CD14-positive monocyte (primary cell): ENCODE data around the gene TOM1L2. TPM values are rescaled to one million over a fixed set of nuclear protein-coding genes. Genes with fewer than 3 reads are reported as not detected.
A peak's percentile ranks its signal among the peaks of the same experiment; 100 is the strongest.

Source experiments
- DNase-seq, 3 donors: peaks; one replicate each; pipeline ENCODE4 v3.0.0-alpha.2; 2011 to 2022
- H2AFZ ChIP-seq: 2 replicates; pipeline ENCODE4 v1.6.0; 2012; ENCODE audit warnings: mild to moderate bottlenecking, low read depth, low read length, inconsistent platforms; ENCODE audit not compliant: insufficient read depth, poor library complexity, severe bottlenecking
- H3K27ac ChIP-seq, 2 donors: 1 replicate in 1 of 2; 2 replicates in 1 of 2; pipeline ENCODE4 v1.5.1; 2012 to 2013; ENCODE audit warnings: low read length in 2 of 2, control low read depth in 1 of 2, inconsistent platforms in 1 of 2, low read depth in 1 of 2, mild to moderate bottlenecking in 1 of 2
- H3K27me3 ChIP-seq, 2 donors: one replicate each; pipeline versions ENCODE4 v1.6.0 to v1.6.1; 2011 to 2013; ENCODE audit warnings: low read length in 2 of 2; ENCODE audit not compliant: control insufficient read depth in 2 of 2, insufficient read depth in 2 of 2
- H3K36me3 ChIP-seq, 2 donors: replicated peaks in 1 of 2; 1 replicate in 1 of 2; 2 replicates in 1 of 2; pipeline versions ENCODE4 v1.5.1 to v1.6.1; 2012 to 2013; ENCODE audit warnings: low read length in 2 of 2, control low read depth in 1 of 2, inconsistent platforms in 1 of 2, mild to moderate bottlenecking in 1 of 2; ENCODE audit not compliant: insufficient read depth in 2 of 2, control insufficient read depth in 1 of 2
- H3K4me1 ChIP-seq, 2 donors: 1 replicate in 1 of 2; 2 replicates in 1 of 2; pipeline versions ENCODE4 v1.5.1 to v1.6.1; 2012 to 2013; ENCODE audit warnings: low read length in 2 of 2, control low read depth in 1 of 2, inconsistent platforms in 1 of 2, mild to moderate bottlenecking in 1 of 2, moderate library complexity in 1 of 2; ENCODE audit not compliant: insufficient read depth in 2 of 2, control insufficient read depth in 1 of 2
- H3K4me2 ChIP-seq: replicated peaks from 2 replicates; pipeline ENCODE3; 2012; ENCODE audit warnings: low read length, moderate library complexity, mild to moderate bottlenecking; ENCODE audit not compliant: poor library complexity, severe bottlenecking; ENCODE audit errors: extremely low read depth
- H3K4me3 ChIP-seq, 3 experiments: fragments of 200-600 bp in 1 of 3; sonication (generic) in 1 of 3; replicated peaks in 1 of 3; 1 replicate in 2 of 3; 2 replicates in 1 of 3; pipeline ENCODE4 v1.5.1; 2011 to 2013; ENCODE audit warnings: low read length in 3 of 3, mild to moderate bottlenecking in 3 of 3, control low read depth in 2 of 3, low read depth in 2 of 3, inconsistent platforms in 1 of 3, moderate library complexity in 1 of 3
- H3K79me2 ChIP-seq: 2 replicates; pipeline ENCODE4 v1.6.0; 2012; ENCODE audit warnings: mild to moderate bottlenecking, control low read depth, inconsistent platforms, low read length, moderate library complexity; ENCODE audit not compliant: insufficient read depth
- H3K9ac ChIP-seq: 2 replicates; pipeline ENCODE4 v1.6.0; 2017; ENCODE audit warnings: low read length, mild to moderate bottlenecking; ENCODE audit not compliant: insufficient read depth, poor library complexity, severe bottlenecking
- H3K9me3 ChIP-seq, 2 donors: replicated peaks in 1 of 2; 1 replicate in 1 of 2; 2 replicates in 1 of 2; pipeline versions ENCODE4 v1.5.1 to v1.6.1; 2012 to 2013; ENCODE audit warnings: low read length in 2 of 2, control low read depth in 1 of 2; ENCODE audit not compliant: control insufficient read depth in 1 of 2, insufficient read depth in 1 of 2
- H4K20me1 ChIP-seq: 2 replicates; pipeline ENCODE4 v1.6.0; 2012; ENCODE audit warnings: mild to moderate bottlenecking, low read length, control low read depth, moderate library complexity; ENCODE audit not compliant: insufficient read depth
- H3K27ac Mint-ChIP-seq, 7 donors: one replicate each; pipeline ENCODE4 v1.8.0; 2020; ENCODE audit warnings: mild to moderate bottlenecking in 7 of 7, mixed read lengths in 7 of 7, moderate library complexity in 6 of 7, inconsistent platforms in 2 of 7
- H3K27me3 Mint-ChIP-seq, 3 donors: one replicate each; pipeline ENCODE4 v1.8.0; 2021 to 2022; ENCODE audit warnings: low read depth in 3 of 3, mild to moderate bottlenecking in 3 of 3, mixed read lengths in 3 of 3, moderate library complexity in 3 of 3, inconsistent platforms in 1 of 3
- H3K36me3 Mint-ChIP-seq, 2 donors: one replicate each; pipeline ENCODE4 v1.8.0; 2020; ENCODE audit warnings: mixed read lengths in 2 of 2, inconsistent platforms in 1 of 2, mild to moderate bottlenecking in 1 of 2
- H3K4me1 Mint-ChIP-seq: one replicate; pipeline ENCODE4 v1.8.0; 2020; ENCODE audit warnings: mild to moderate bottlenecking, mixed read lengths
- H3K4me3 Mint-ChIP-seq, 2 donors: one replicate each; pipeline ENCODE4 v1.8.0; 2020; ENCODE audit warnings: mild to moderate bottlenecking in 2 of 2, mixed read lengths in 2 of 2, moderate library complexity in 1 of 2
- H3K9me3 Mint-ChIP-seq, 7 donors: one replicate each; pipeline ENCODE4 v1.8.0; 2020 to 2022; ENCODE audit warnings: mixed read lengths in 7 of 7, mild to moderate bottlenecking in 6 of 7, moderate library complexity in 6 of 7, inconsistent platforms in 2 of 7
- CTCF ChIP-seq: fragments of 200-600 bp; IDR thresholded peaks from one replicate; pipeline ENCODE4 v1.8.0; 2022; ENCODE audit warnings: antibody characterized with exemption, mild to moderate bottlenecking
- WGBS: methylation state at CpG from one replicate; pipeline ENCODE4 v1.1.5; 2013; ENCODE audit warnings: missing lambda C conversion rate; ENCODE audit not compliant: insufficient coverage; 5-methylcytosine and 5-hydroxymethylcytosine counted together
- intact Hi-C, 2 donors: fragments of 100-400 bp; cut with micrococcal nuclease; formaldehyde crosslinking; loops; one replicate each; pipeline versions ENCODE4 v1.15.0 to v1.15.1; 2023
- polyA plus RNA-seq, 3 donors: library from polyadenylated mRNA; depleted of rRNA in 1 of 3; unstranded in 2 of 3; stranded (reverse) in 1 of 3; fragments of 300-500 nt in 2 of 3; fragments of >200 nt in 1 of 3; fragmentation: Illumina TruSeq in 2 of 3; gene quantifications; 1 replicate in 2 of 3; 2 replicates in 1 of 3; pipeline ENCODE4 v1.2.3, GENCODE V29; 2012 to 2021

Gene TOM1L2
- polyA plus RNA-seq, 3 donors: 1.7 to 28.2 (median 2.8) TPM

GRCh38 chr17:18014006-18014405, 41.8 kb upstream of the TOM1L2 start:
- no peak overlapping the region for H2AFZ ChIP-seq
- Mint-ChIP-seq H3K4me3 (no peak overlapping the region), H3K36me3 (peaks cover 75 to 92% of the 10 kb centered on the region in 2 donors), H3K9me3 (no peaks in the 10 kb centered on the region), H3K4me1 (no peaks in the 10 kb centered on the region), H3K27ac (peak overlapping the region in 4 of 7 donors; percentile 8 to 70 (median 39)), H3K27me3 (peaks cover 0 to 2% (median 1%) of the 10 kb centered on the region in 3 donors)
- no peak overlapping the region for H3K4me2 ChIP-seq
- no peak for DNase-seq
- H3K36me3 ChIP-seq: peaks cover 69 to 96% of the 10 kb centered on the region in 2 donors
- no peak overlapping the region for H3K9ac ChIP-seq
- H3K4me1 ChIP-seq: no peaks in the 10 kb centered on the region
- TF ChIP-seq CTCF: no peak
- intact Hi-C loops: no loop called here
- no peaks in the 10 kb centered on the region for H3K27me3 ChIP-seq
- WGBS: 98% methylated on average over 6 of the region's 6 CpGs
- no peaks in the 10 kb centered on the region for H3K79me2 ChIP-seq
- no peaks in the 10 kb centered on the region for H3K9me3 ChIP-seq
- no peaks in the 10 kb centered on the region for H4K20me1 ChIP-seq
- no peak overlapping the region for H3K27ac ChIP-seq
- H3K4me3 ChIP-seq: no peak overlapping the region

GRCh38 chr17:18011286-18011685, 39.1 kb upstream of the TOM1L2 start:
- H3K36me3 ChIP-seq: peaks cover 69 to 100% of the 10 kb centered on the region in 2 donors

More at GRCh38 chr17:18011286-18011685, 39.1 kb upstream of the TOM1L2 start:
- Mint-ChIP-seq H3K9me3 (no peaks in the 10 kb centered on the region), H3K27ac (no peak overlapping the region), H3K4me1 (no peaks in the 10 kb centered on the region), H3K4me3 (no peak overlapping the region), H3K36me3 (peaks cover 82 to 99% of the 10 kb centered on the region in 2 donors), H3K27me3 (peaks cover 0 to 2% (median 0%) of the 10 kb centered on the region in 3 donors)
- no peak for TF ChIP-seq CTCF
- Histone ChIP-seq H3K9me3 (no peaks in the 10 kb centered on the region), H3K4me1 (no peaks in the 10 kb centered on the region), H3K4me2 (no peak overlapping the region), H3K27ac (no peak overlapping the region), H4K20me1 (no peaks in the 10 kb centered on the region), H3K79me2 (no peaks in the 10 kb centered on the region), H3K9ac (no peak overlapping the region), H2AFZ (no peak overlapping the region), H3K4me3 (no peak overlapping the region), H3K27me3 (no peaks in the 10 kb centered on the region)
- 97% methylated on average over 5 of the region's 5 CpGs for WGBS
- no peak for DNase-seq
- intact Hi-C loops: no loop called here
